Hematopoietic multipotent progenitor cell treated with erythropoietin and hydrocortisone succinate and interleukin-3 and kit ligand, for 17 days (in vitro differentiated cells): ENCODE results near the gene PLK5.
"Not testable (repeated sequence)": the region's sequence is repeated elsewhere in the genome, so short reads cannot be mapped to it uniquely, and the experiment has no call there.

Experiments used
- DNase-seq: peaks from one replicate; pipeline ENCODE4 v3.0.0-alpha.2; 2015; ENCODE audit warnings: low spot score

Gene PLK5

GRCh38 chr19:1507763-1508506 is 15.9 kb upstream of the PLK5 start:
- peak; percentile 85 for DNase-seq

GRCh38 chr19:1508507-1508856 is 15.4 kb upstream of the PLK5 start:
- no peak for DNase-seq

DNA sequence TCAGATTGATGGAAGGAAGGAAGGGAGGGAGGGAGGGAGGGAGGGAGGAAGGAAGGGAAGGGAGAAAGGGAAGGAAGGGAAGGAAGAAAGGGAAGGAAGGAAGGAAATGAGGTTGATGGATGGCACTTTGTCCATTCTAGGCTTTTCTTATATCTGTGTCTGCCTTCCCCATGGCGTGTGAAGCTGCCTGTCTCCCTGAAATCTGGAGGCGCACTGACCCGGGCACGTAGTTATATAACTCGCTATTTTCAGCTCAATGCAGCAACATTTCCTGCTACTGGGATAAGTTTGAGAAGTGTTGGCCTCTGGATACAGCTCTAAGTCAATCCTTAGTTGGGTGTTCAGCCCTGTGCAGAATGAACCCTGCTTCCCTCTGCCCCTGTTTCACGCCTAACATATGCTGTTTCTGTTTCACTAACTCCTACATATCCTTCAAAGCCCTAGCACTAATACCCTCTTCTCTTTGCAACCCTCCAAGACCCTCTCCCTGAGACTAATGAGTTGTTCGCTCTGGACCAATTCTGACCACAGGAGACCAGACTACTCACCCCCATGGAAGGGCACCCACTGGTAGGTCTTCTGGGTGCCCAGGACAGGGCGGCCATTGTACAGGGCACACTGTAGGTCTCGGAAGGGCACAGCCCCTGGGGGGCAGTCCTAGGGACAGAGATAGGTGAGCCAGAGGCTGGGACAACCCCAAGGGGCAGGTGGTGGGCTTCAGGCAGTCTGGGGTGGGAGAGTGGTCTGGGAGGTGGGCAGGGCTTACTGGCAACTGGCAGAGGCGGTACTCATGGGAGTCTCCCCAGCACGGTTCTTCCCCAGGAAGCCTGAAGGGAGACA is 14.1 kb upstream of the PLK5 start:
- no peak for DNase-seq

- DNase-seq, result no peak
Measured at GRCh38 chr19:1510442-1510806, 13.5 kb upstream of the PLK5 start.

DNA sequence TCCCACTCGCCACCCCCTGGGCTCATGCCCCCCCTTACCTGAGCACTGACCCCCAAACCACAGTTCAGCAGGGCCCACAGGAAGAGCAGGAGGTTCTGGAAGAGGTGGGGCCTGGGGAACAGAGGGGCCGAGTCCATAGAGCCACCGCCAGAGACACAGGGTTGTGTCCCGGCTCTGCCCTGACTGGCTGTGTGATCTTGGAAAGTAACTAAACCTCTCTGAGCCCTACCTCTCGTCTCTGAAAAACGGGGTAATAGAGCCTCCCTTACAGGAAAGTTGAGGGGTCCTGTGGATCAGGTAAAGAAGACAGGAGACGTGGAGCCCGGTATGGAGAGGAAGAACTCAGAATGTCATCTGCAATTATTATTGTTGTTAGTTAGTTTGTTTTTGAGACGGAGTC is 13.1 kb upstream of the PLK5 start:
- DNase-seq, result no peak

DNA sequence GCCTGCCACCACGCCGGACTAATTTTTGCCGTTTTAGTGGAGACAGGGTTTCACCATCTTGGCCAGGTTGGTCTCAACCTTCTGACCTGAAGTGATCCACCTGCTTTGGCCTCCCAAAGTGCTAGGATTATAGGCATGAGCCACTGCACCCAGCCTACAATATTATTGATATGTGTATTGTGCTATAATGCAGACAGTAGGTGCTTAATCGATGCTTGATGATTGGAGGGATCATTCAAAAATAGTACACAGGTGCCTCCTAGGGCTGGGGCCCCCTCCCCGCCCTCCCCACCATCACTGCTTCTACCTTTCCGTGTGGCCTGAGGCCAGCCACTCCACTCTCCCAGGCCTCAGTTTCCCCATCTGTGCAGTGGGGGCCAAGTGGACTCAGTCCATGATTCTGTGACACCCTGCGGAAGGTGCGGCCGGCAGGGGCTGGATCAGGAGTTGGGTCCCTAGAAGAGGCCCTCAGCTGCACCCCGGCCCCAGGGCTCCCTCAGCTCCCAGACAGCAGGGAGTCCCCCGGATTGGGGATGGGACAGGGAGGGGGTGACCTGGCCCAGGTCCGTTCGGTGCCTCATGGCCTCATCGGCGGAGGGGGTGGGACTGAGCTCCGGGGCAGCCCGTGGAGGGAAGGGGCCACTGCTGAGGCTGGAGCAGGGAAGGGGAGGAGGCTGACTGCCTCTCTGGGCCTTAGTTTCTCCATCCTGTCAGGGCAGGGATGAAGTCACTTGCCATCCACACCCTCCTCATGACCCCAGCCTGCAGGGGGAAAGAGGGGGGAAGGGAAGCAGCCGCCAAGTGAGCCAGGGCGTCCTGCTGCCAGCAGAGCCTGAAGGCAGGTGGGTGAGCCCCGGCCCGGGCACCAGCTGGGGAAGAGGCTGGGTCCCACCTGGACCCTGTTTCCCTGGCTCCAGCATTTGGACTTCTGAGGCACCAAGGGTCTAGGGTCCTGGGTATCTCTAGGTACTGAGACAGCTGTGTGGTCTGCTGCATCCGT is 12.3 kb upstream of the PLK5 start:
- no peak for DNase-seq

GRCh38 chr19:1512671-1513498 is 11.0 kb upstream of the PLK5 start, which contains the start of gene ADAMTSL5:
ADAMTSL5 (minus strand) TSS chr19:1513019; CDS start chr19:1510943, 2,076 bp downstream.
- peak; percentile 8 for DNase-seq

- peak; percentile 67 for DNase-seq
Measured at GRCh38 chr19:1513499-1514294, 10.2 kb upstream of the PLK5 start.

GRCh38 chr19:1514295-1514661 is 9.6 kb upstream of the PLK5 start:
- no peak for DNase-seq

DNA sequence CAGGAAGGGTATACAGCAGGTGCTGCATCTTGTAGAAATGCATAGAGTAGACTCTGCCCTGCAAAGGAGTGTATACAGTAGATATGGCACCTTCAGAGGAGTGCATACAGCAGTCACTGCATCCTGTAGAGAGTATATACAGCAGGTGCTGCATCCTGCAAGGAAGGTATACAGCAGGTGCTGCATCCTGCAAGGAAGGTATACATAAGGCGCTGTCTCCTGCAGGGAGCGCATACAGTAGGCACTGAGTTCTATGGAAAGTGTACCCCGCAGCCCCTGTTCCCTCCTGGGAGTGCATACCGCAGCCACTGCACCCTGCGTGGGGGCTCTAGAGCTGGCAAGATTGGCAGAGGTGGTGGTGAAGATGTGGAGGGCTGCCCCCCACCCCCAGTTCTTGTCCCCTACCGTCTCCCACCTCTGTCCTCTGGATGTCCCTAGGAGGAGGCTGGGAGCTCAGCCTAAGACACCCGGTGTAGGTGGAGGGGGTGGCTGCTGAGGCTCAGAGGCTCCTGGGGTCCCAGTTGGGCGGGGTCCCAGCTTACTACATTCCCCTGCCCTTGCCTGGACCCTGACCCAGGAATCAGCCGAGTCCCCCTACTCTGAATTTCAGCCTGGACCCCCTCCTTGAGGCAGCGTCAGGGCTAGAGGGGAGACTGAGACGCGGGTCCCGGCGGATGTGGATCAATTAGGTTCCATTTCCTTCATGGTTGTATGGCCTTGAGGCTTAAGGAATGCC is 8.7 kb upstream of the PLK5 start:
- DNase-seq, result no peak

- no peak for DNase-seq
Measured at GRCh38 chr19:1516395-1516753, 7.5 kb upstream of the PLK5 start.

DNA sequence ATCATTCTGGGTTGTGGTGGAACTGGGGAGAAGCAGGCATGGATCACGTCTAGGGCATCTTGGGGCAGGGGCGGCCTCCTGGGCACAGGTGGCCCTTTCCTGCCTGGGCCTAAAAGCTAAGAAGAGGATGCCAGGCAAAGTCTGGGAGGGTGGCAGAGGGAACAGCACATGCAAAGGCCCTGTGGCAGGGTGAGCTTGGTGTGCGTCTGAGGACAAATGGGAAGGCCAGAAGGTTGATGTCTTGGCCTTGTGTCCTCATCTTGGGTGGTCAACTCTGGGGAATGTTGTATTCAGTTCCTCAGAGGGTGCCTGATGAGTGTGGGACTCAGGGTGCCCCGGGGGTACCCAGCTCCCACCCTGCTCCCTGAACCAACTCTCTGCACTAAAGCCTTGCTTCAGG is 5.4 kb upstream of the PLK5 start:
- DNase-seq, result no peak

DNA sequence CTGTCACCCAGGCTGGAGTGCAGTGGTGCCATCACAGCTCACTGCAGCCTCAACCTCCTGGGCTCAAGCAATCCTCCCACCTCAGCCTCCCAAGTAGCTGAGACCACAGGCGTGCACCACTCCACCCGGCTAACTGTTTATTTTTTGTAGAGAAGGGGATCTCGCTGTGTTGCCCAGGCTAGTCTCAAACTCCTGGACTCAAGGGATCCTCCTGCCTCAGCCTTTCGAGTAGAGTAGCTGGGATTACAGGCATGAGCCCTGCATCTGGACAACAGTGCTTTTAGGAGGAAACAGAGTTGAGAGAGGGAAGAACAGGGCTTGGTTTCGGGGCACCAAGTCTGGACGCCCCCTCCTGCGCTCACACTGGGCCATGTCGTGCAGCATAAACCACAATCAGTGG is 4.1 kb upstream of the PLK5 start:
- not testable (repeated sequence) for DNase-seq

- DNase-seq, result no peak
Measured at GRCh38 chr19:1520203-1520780, 3.6 kb upstream of the PLK5 start.

DNA sequence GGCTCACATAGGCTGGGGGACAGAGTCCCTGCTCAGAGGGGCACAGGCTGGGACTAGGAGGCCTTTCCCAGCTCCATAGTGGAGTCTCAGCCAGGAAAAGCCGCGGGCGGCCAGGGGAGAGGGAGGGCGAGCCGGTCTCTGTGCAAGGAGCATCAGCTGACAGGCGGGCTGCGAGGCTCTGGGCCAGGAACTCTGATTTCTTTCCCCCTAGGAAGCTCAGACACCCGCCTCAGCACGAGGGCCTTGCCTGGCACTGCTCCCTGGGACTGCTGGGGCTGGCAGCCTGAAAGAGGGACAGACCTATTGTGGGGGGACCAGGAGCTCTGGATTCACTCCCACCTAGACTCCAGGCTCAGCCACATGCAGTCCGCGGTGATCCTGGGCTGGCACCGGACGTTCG is 2.2 kb upstream of the PLK5 start:
- no peak for DNase-seq

- no peak for DNase-seq
Measured at GRCh38 chr19:1522061-1522460, 1.8 kb upstream of the PLK5 start.

GRCh38 chr19:1522838-1523237 is 1.0 kb upstream of the PLK5 start:
- no peak for DNase-seq

GRCh38 chr19:1524287-1524971 is 552 bp downstream of the PLK5 start:
- no peak for DNase-seq

DNA sequence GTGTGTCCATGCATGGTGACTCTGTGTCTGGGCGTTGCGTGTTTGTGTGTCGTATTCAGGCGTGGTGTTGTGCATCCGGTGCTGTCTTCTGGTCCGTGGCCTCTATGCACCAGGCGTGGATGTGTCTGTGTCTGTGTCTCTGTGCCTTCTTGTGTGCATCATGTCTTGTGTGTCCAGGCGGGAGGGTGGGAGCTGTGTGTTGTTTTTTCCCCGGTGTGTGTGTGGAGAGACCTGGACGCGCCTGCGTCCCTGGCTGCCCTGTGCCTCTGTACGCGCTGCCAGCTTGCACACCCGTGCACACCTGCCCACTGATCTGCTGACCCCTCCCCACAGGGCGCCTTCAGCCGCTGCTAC is 1.1 kb downstream of the PLK5 start:
- no peak for DNase-seq
